Endothelial cell of umbilical vein (primary cell): ENCODE measurements around the gene TRIM67. TPM values are rescaled to one million over a fixed set of nuclear protein-coding genes. Genes with fewer than 3 reads are reported as not detected.

Source experiments
- BruUV-seq: library from RNA; stranded (reverse); fragments of 400-500 nt; replicated peaks from 2 replicates; lab custom pipeline; 2021; lab: Mats Ljungman, UMichigan
- CTCF ChIA-PET: fragments of 300-600, 350-600 bp; sonication (Branson Sonifier 250); formaldehyde crosslinking; loops from one replicate; lab custom pipeline; 2021; ENCODE audit warnings: antibody characterized with exemption, inconsistent platforms; lab: Charles Lee
- POLR2A ChIA-PET: fragments of 300-600, 350-600 bp; sonication (Branson Sonifier 250); formaldehyde crosslinking; loops from one replicate; lab custom pipeline; 2021; ENCODE audit warnings: antibody characterized with exemption, inconsistent platforms; lab: Charles Lee
- DNase-seq: peaks from one replicate; pipeline ENCODE4 v3.0.0-alpha.2; 2011; ENCODE audit warnings: low read depth, low spot score
- FAIRE-seq: peaks from 2 replicates; lab custom pipeline; 2011; peaks lifted over from hg19 to GRCh38; lab: Jason Lieb, UNC
- H2AFZ ChIP-seq: 2 replicates; pipeline ENCODE4 v1.6.0; 2012; ENCODE audit warnings: low read depth, low read length, control low read depth, inconsistent platforms
- H3K27ac ChIP-seq: 2 replicates; pipeline ENCODE4 v1.5.1; 2011; ENCODE audit warnings: low read depth, mild to moderate bottlenecking, control low read depth, low read length, moderate library complexity; ENCODE audit not compliant: insufficient read depth
- H3K27me3 ChIP-seq, 2 experiments: 2 replicates each; pipeline versions ENCODE4 v1.6.0 to v1.6.1; 2011; ENCODE audit warnings: low read length in 2 of 2, mixed read lengths in 1 of 2; ENCODE audit not compliant: control insufficient read depth in 2 of 2, insufficient read depth in 2 of 2
- H3K36me3 ChIP-seq, 2 experiments: 2 replicates in 1 of 2; 3 replicates in 1 of 2; pipeline ENCODE4 v1.5.1; 2011; ENCODE audit warnings: low read length in 2 of 2, mild to moderate bottlenecking in 1 of 2, moderate library complexity in 1 of 2; ENCODE audit not compliant: control insufficient read depth in 2 of 2, insufficient read depth in 2 of 2; ENCODE audit errors: extremely low read depth in 1 of 2
- H3K4me1 ChIP-seq: 3 replicates; pipeline ENCODE4 v1.5.1; 2011; ENCODE audit warnings: mild to moderate bottlenecking, low read length; ENCODE audit not compliant: control insufficient read depth, insufficient read depth; ENCODE audit errors: extremely low read depth
- H3K4me2 ChIP-seq: 2 replicates; pipeline ENCODE4 v1.6.1; 2011; ENCODE audit warnings: low read length, control low read depth, mixed read lengths; ENCODE audit not compliant: insufficient read depth
- H3K4me3 ChIP-seq, 3 experiments: fragments of 200-600 bp in 1 of 3; sonication (generic), shearing (Covaris generic) in 1 of 3; replicated peaks in 1 of 3; 2 replicates each; pipeline ENCODE4 v1.5.1; 2011 to 2016; ENCODE audit warnings: control low read depth in 3 of 3, low read length in 3 of 3, mild to moderate bottlenecking in 2 of 3, inconsistent platforms in 1 of 3, low read depth in 1 of 3, moderate library complexity in 1 of 3; ENCODE audit not compliant: insufficient read depth in 1 of 3
- H3K79me2 ChIP-seq: 2 replicates; pipeline ENCODE4 v1.6.0; 2012; ENCODE audit warnings: low read length, inconsistent platforms; ENCODE audit not compliant: control insufficient read depth, insufficient read depth
- H3K9ac ChIP-seq: replicated peaks from 2 replicates; pipeline ENCODE3; 2011; ENCODE audit warnings: low read length, control low read depth; ENCODE audit not compliant: insufficient read depth; ENCODE audit errors: extremely low read depth
- H3K9me1 ChIP-seq: replicated peaks from 3 replicates; pipeline ENCODE4 v1.6.0; 2011; ENCODE audit warnings: mild to moderate bottlenecking, low read length; ENCODE audit not compliant: control insufficient read depth, insufficient read depth; ENCODE audit errors: extremely low read depth
- H3K9me3 ChIP-seq: replicated peaks from 2 replicates; pipeline ENCODE4 v1.5.1; 2012; ENCODE audit warnings: low read length, inconsistent platforms; ENCODE audit not compliant: control insufficient read depth, insufficient read depth
- H4K20me1 ChIP-seq: replicated peaks from 2 replicates; pipeline ENCODE3; 2011; ENCODE audit warnings: mild to moderate bottlenecking, low read length; ENCODE audit not compliant: control insufficient read depth, insufficient read depth; ENCODE audit errors: extremely low read depth
- EZH2 ChIP-seq: IDR thresholded peaks from 2 replicates; pipeline ENCODE4 v1.6.1; 2012; ENCODE audit warnings: borderline replicate concordance, low read depth, mild to moderate bottlenecking, moderate library complexity, low read length, inconsistent platforms; ENCODE audit not compliant: severe bottlenecking
- FOS ChIP-seq: IDR thresholded peaks from 2 replicates; pipeline ENCODE4 v1.6.1; 2011; ENCODE audit warnings: mild to moderate bottlenecking, low read length, moderate library complexity, borderline replicate concordance; ENCODE audit not compliant: insufficient read depth
- GATA2 ChIP-seq: IDR thresholded peaks from 2 replicates; pipeline ENCODE4 v1.7.0; 2011; ENCODE audit warnings: low read depth, mild to moderate bottlenecking, moderate library complexity, mixed read lengths, low read length; ENCODE audit not compliant: insufficient read length, insufficient read depth
- JUN ChIP-seq: IDR thresholded peaks from 2 replicates; pipeline ENCODE4 v1.6.1; 2011; ENCODE audit warnings: borderline replicate concordance, low read depth; ENCODE audit not compliant: insufficient read length, insufficient read depth
- MYC ChIP-seq: IDR thresholded peaks from one replicate; pipeline ENCODE4 v1.6.1; 2011; ENCODE audit warnings: mild to moderate bottlenecking, low read depth, low read length
- POLR2A ChIP-seq: IDR thresholded peaks from 2 replicates; pipeline ENCODE4 v1.6.1; 2012; ENCODE audit warnings: low read depth, mild to moderate bottlenecking, control low read depth, low read length
- POLR2AphosphoS5 ChIP-seq: IDR thresholded peaks from 2 replicates; pipeline ENCODE4 v1.6.1; 2012; ENCODE audit warnings: low read depth, mild to moderate bottlenecking, control low read depth, low read length, moderate library complexity; ENCODE audit not compliant: insufficient read depth
- dilution Hi-C: fragments of 300-500 bp; cut with MboI; formaldehyde crosslinking; loops from one replicate; pipeline ENCODE4 v1.15.0; 2019; ENCODE audit warnings: low sequenced_read_pairs; ENCODE audit not compliant: extremely low pct_ligation_motif_present
- intact Hi-C: fragments of 100-400 bp; cut with micrococcal nuclease; formaldehyde crosslinking; loops from one replicate; pipeline ENCODE4 v1.10.0; 2022
- polyA plus RNA-seq, 4 experiments: library from polyadenylated mRNA; depleted of rRNA in 3 of 4; stranded (reverse) in 3 of 4; unstranded in 1 of 4; fragments of >200 nt; gene quantifications; 2 replicates each; pipeline versions ENCODE4 v1.2.1 to v1.2.3, GENCODE V29; 2011 to 2012; ENCODE audit warnings: missing spikeins in 1 of 4
- total RNA-seq: library from RNA; stranded (reverse); gene quantifications from 2 replicates; pipeline ENCODE4 v1.2.3, GENCODE V29; 2021
- TF ChIP-seq, protein P1 (sequence below): IDR thresholded peaks from 2 replicates; pipeline ENCODE4 v1.6.1; 2011; ENCODE audit not compliant: insufficient read depth, insufficient read length
- TF ChIP-seq, protein P2 (sequence below), 2 donors: IDR thresholded peaks; 1 replicate in 1 of 2; 2 replicates in 1 of 2; pipeline ENCODE4 v1.5.1; 2011; ENCODE audit warnings: low read length in 2 of 2, mild to moderate bottlenecking in 2 of 2, moderate library complexity in 2 of 2, control low read depth in 1 of 2, inconsistent platforms in 1 of 2, low read depth in 1 of 2; ENCODE audit not compliant: insufficient read depth in 1 of 2; ENCODE audit errors: extremely low read depth in 1 of 2

Gene TRIM67
- total and polyA plus RNA-seq, 2 donors (not counting 3 experiments of a cell fraction or from before 2014, with no cell fraction given), result not detected

DNA sequence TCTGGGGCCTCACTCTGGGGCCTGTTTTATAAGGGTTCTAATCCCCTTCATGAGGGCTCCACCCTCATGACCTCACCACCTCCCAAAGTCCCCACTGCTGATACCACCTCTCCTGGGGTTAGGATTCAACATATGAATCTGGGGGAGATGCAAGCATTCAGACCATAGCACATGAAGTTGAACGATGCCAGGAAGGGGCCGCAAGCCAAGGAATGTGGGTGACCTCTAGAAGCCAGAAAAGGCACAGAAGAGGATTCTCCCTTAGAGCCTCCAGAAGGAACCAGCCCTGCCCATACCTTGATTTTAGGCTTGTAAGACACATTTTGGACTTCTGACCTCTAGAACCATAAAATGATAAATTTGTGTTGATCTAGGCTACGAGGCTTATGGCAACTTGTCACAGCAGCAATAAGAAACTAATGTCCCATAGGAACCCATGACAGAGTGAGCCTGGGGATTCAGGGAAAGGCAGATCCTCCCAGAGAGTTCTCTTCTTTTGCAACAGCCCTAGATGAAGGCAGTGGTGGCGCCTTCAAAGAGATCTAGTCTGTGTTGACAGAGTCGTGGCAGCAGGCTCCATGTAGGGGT, 27.9 kb downstream of the TRIM67 start:
- CTCF ChIA-PET, result no interaction called here
- Histone ChIP-seq H3K79me2 (no peaks in the 10 kb centered on the region), H3K4me3 (no peak overlapping the region), H3K9me3 (no peaks in the 10 kb centered on the region), H3K4me2 (no peak overlapping the region), H3K27me3 (peaks cover 0 to 3% of the 10 kb centered on the region in 2 experiments), H4K20me1 (no peaks in the 10 kb centered on the region), H3K27ac (no peak overlapping the region), H2AFZ (no peak overlapping the region), H3K9ac (no peak overlapping the region), H3K9me1 (no peaks in the 10 kb centered on the region), H3K36me3 (no peaks in the 10 kb centered on the region), H3K4me1 (no peaks in the 10 kb centered on the region)
- dilution Hi-C loops, result loop anchor here (5.0 kb wide), 1 partner anchor 37 kb away; no protein-coding TSS in a partner anchor
- POLR2A ChIA-PET, result no interaction called here
- DNase-seq (no peak), FAIRE-seq (no peak)
- TF ChIP-seq FOS, result no peak
- no peak for TF ChIP-seq EZH2
- TF ChIP-seq JUN, result no peak
- TF ChIP-seq, protein P1, sequence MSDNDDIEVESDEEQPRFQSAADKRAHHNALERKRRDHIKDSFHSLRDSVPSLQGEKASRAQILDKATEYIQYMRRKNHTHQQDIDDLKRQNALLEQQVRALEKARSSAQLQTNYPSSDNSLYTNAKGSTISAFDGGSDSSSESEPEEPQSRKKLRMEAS, result no peak
- TF ChIP-seq, protein P2, sequence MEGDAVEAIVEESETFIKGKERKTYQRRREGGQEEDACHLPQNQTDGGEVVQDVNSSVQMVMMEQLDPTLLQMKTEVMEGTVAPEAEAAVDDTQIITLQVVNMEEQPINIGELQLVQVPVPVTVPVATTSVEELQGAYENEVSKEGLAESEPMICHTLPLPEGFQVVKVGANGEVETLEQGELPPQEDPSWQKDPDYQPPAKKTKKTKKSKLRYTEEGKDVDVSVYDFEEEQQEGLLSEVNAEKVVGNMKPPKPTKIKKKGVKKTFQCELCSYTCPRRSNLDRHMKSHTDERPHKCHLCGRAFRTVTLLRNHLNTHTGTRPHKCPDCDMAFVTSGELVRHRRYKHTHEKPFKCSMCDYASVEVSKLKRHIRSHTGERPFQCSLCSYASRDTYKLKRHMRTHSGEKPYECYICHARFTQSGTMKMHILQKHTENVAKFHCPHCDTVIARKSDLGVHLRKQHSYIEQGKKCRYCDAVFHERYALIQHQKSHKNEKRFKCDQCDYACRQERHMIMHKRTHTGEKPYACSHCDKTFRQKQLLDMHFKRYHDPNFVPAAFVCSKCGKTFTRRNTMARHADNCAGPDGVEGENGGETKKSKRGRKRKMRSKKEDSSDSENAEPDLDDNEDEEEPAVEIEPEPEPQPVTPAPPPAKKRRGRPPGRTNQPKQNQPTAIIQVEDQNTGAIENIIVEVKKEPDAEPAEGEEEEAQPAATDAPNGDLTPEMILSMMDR (IDR thresholded peaks at IDR 0.05; ENCODE audit: extremely low read depth in 1 of 2, insufficient read depth in 1 of 2, low read depth in 1 of 2, low read length in 2 of 2), result no peak
- no peak for TF ChIP-seq MYC
- TF ChIP-seq POLR2A, result no peak
- no peak for TF ChIP-seq POLR2AphosphoS5
- no peak for TF ChIP-seq GATA2
- intact Hi-C loops, result no loop called here
- no TSS peak for BruUV-seq
